GM18861 (cell line): ENCODE data around the gene EIF5A2.
"Not testable (repeated sequence)": the region's sequence is repeated elsewhere in the genome, so short reads cannot be mapped to it uniquely, and the experiment has no call there.

Source experiments
- ATAC-seq: cut with Tn5 transposase; IDR thresholded peaks from one replicate; pipeline ENCODE4 v1.9.1; 2021; ENCODE audit not compliant: unreplicated experiment

The EIF5A2 gene

GRCh38 chr3:170908235-170909116 lies at the start of gene EIF5A2:
Gene EIF5A2 (minus strand): TSS chr3:170908637. CDS start chr3:170907806, 831 bp downstream.
- peak; percentile 68 for ATAC-seq

GRCh38 chr3:170956647-170957046 lies 48.2 kb upstream of the EIF5A2 start:
- ATAC-seq: no peak

GRCh38 chr3:170953736-170954135 lies 45.3 kb upstream of the EIF5A2 start:
- no peak for ATAC-seq

GRCh38 chr3:170953229-170953628 lies 44.8 kb upstream of the EIF5A2 start:
- ATAC-seq: no peak

- no peak for ATAC-seq
Measured at GRCh38 chr3:170949211-170949610, 40.8 kb upstream of the EIF5A2 start.

GRCh38 chr3:170947018-170947769 lies 38.8 kb upstream of the EIF5A2 start:
- no peak for ATAC-seq

- no peak for ATAC-seq
Measured at GRCh38 chr3:170942011-170942410, 33.6 kb upstream of the EIF5A2 start.

GRCh38 chr3:170941551-170941950 lies 33.1 kb upstream of the EIF5A2 start:
- ATAC-seq: no peak

- not testable (repeated sequence) for ATAC-seq
Measured at GRCh38 chr3:170933039-170933438, 24.6 kb upstream of the EIF5A2 start.

- not testable (repeated sequence) for ATAC-seq
Measured at GRCh38 chr3:170923553-170923952, 15.1 kb upstream of the EIF5A2 start.

GRCh38 chr3:170918715-170919114 lies 10.3 kb upstream of the EIF5A2 start:
- no peak for ATAC-seq

GRCh38 chr3:170914690-170915089 lies 6.3 kb upstream of the EIF5A2 start:
- no peak for ATAC-seq

- ATAC-seq: no peak
Measured at GRCh38 chr3:170914212-170914611, 5.8 kb upstream of the EIF5A2 start.

- no peak for ATAC-seq
Measured at GRCh38 chr3:170911051-170911450, 2.6 kb upstream of the EIF5A2 start.

- ATAC-seq: no peak
Measured at GRCh38 chr3:170910542-170910941, 2.1 kb upstream of the EIF5A2 start.

GRCh38 chr3:170909129-170909903 lies 879 bp upstream of the EIF5A2 start:
- no peak for ATAC-seq

- no peak for ATAC-seq
Measured at GRCh38 chr3:170907637-170908234, 701 bp downstream of the EIF5A2 start.

GRCh38 chr3:170905862-170906261 lies 2.6 kb downstream of the EIF5A2 start:
- no peak for ATAC-seq

- ATAC-seq: no peak
Measured at GRCh38 chr3:170903123-170903522, 5.3 kb downstream of the EIF5A2 start.

- no peak for ATAC-seq
Measured at GRCh38 chr3:170899455-170899854, 9.0 kb downstream of the EIF5A2 start.

GRCh38 chr3:170897978-170898377 lies 10.5 kb downstream of the EIF5A2 start:
- no peak for ATAC-seq
